GM18502 (cell line): ENCODE measurements around the gene ATP6V1B1.

Source experiments
- ATAC-seq: cut with Tn5 transposase; IDR thresholded peaks from one replicate; pipeline ENCODE4 v1.9.1; 2021; ENCODE audit warnings: mild to moderate bottlenecking; ENCODE audit not compliant: unreplicated experiment, poor library complexity

Gene ATP6V1B1

GRCh38 chr2:70901227-70902066, 34.3 kb upstream of the ATP6V1B1 start:
- ATAC-seq, result no peak

GRCh38 chr2:70902067-70902442, 33.6 kb upstream of the ATP6V1B1 start:
- ATAC-seq, result no peak

GRCh38 chr2:70902579-70902978, 33.1 kb upstream of the ATP6V1B1 start:
- no peak for ATAC-seq

- no peak for ATAC-seq
These were observed 32.5 kb upstream of the ATP6V1B1 start for GRCh38 chr2:70903171-70903570.

- no peak for ATAC-seq
These were observed 31.9 kb upstream of the ATP6V1B1 start for GRCh38 chr2:70903641-70904340.

- no peak for ATAC-seq
These were observed 31.1 kb upstream of the ATP6V1B1 start for GRCh38 chr2:70904371-70905216.

GRCh38 chr2:70905443-70906421, 30.0 kb upstream of the ATP6V1B1 start:
- ATAC-seq, result no peak

- ATAC-seq, result no peak
These were observed 29.2 kb upstream of the ATP6V1B1 start for GRCh38 chr2:70906439-70907005.

GRCh38 chr2:70907130-70908057, 28.3 kb upstream of the ATP6V1B1 start:
- ATAC-seq, result no peak

GRCh38 chr2:70916291-70916690, 19.4 kb upstream of the ATP6V1B1 start:
- ATAC-seq, result no peak

- no peak for ATAC-seq
These were observed 17.7 kb upstream of the ATP6V1B1 start for GRCh38 chr2:70918016-70918415.

GRCh38 chr2:70919672-70920366, 15.9 kb upstream of the ATP6V1B1 start:
- peak; percentile 63 for ATAC-seq

GRCh38 chr2:70920367-70920715, 15.4 kb upstream of the ATP6V1B1 start:
- no peak for ATAC-seq

GRCh38 chr2:70921031-70921430, 14.7 kb upstream of the ATP6V1B1 start:
- no peak for ATAC-seq

- no peak for ATAC-seq
These were observed 13.9 kb upstream of the ATP6V1B1 start for GRCh38 chr2:70921839-70922234.

GRCh38 chr2:70922235-70923234, 13.2 kb upstream of the ATP6V1B1 start:
- ATAC-seq, result no peak
